ENCODE data around the gene CDK5RAP1.

- TF ChIP-seq CTCF (IDR thresholded peaks at IDR 0.05) (no peak), POLR2AphosphoS5 (IDR thresholded peaks at IDR 0.05) (no peak), EP300 (IDR thresholded peaks at IDR 0.05) (no peak), POLR2A (IDR thresholded peaks at IDR 0.05) (no peak)
Observed at GRCh38 chr20:33411242-33411641, 9.9 kb upstream of the CDK5RAP1 start.
